ENCODE data around the gene TMBIM4.

GRCh38 chr12:66117242-66117641 is 52.6 kb downstream of the TMBIM4 start:
- no peak for TF ChIP-seq CTCF (IDR thresholded peaks at IDR 0.05; ENCODE audit: insufficient read depth, low read length, poor library complexity, severe bottlenecking)
- no peak for TF ChIP-seq EZH2phosphoT487 (conservative IDR thresholded peaks at IDR 0.05; ENCODE audit: low read length)
